CD1c-positive myeloid dendritic cell (primary cell): ENCODE results near the gene CDK14.

ENCODE experiments used
- DNase-seq: peaks from one replicate; pipeline ENCODE4 v3.0.0-alpha.2; 2016; ENCODE audit errors: extremely low spot score

Gene CDK14

DNA sequence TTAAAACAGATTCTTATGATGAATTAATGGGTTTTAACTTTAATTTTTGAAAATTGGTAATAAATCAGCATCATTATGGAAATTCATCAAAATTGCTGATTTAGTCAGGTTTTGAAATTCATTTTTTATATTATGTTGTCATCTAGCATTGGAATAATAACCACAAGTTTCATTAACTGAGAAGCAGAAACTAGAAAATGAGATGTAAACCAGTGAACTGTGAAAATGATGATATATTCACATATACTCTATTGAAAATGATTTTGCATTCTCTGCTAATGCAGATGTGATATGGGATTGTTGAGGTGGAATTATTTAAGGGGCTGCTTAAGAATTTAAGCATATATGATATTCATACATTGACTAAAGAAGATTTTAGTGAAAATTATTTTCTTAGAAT is 352.0 kb downstream of the CDK14 start:
- DNase-seq, result no peak

DNA sequence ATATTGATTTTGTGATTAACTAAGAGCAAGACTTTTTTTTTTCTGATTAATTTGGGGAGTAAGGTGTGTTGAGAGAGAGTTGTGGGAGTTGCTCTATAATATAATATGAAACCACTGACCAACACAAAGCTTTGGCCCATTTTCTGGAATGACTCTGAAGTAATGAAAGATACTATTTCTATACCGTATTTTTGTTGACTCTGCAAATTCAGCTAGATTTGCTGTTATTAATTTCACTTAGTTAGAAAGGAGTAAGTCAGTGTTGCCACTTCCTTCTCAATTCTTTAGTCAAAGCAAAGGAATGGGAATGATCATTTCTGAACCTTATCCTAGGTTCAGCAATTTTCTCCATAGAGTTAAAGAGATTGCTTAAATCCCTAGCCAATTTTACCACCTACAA is 355.1 kb downstream of the CDK14 start:
- no peak for DNase-seq

DNA sequence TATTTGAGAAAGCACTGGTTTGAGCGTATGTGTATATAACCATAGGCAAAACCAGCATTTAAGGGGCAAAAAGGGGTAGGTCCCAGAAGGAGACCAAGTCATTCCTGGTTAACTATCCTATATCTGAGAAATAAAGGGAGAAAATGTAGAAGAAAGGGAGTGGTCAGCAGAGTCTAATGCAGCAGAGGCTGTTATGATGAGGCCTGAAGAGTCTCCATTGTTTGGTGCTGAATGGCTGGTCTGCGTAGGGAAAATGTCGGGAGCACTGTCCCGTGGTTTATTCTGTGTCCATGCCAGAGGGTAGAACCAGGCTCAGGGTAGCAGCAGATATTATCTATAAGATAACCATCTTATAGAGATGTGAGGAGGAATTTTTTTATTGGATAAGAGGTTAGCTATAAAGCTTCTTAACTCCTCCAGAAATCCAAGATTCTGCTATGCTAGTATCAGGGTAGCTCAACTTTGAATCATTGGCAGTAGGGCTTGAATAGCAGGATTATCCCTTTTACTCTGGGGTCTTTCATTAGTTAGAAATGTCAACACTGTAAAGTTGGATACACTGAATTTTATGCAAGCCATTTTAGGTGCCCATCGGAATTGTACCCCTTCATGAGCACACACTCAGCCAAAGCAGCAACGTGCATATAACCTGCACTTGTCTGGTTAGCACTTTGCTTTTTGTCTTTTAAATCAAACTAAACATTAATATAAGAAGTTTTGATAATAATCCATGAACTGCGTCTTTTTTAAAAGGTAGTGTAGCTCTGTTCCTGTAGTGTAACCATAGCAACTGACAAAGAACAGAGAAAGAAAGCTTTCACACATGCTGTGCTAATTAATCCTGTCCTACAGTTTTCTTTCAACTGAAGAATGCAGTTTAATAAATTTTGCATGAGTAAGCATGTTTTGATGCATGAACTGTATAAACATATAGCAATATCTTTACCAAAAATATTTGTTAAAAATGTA is 356.1 kb downstream of the CDK14 start:
- no peak for DNase-seq

DNA sequence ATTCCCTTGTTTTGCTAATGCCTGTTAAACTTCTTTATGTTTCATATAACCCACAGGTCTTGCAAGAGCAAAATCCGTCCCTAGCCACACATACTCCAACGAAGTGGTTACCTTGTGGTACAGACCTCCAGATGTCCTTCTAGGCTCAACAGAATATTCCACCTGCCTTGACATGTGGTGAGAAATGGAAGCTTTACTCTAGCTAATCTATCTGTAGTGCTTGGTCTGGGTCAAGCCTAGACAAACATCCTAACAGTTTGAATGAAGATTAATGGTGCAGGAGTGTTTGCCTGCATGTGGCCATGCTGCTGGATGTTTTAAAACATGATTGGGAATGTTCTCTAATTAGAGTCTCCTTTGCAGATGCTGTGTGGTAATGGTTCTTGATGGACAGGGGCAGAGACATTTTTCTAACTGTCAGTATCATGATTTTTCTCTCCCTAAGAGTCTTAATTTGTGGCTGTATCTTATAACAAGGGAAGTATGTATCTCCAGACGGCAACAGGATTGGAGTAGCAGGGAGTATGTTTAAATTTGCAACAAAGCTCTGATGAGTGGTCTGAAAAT is 359.6 kb downstream of the CDK14 start:
- no peak for DNase-seq

DNA sequence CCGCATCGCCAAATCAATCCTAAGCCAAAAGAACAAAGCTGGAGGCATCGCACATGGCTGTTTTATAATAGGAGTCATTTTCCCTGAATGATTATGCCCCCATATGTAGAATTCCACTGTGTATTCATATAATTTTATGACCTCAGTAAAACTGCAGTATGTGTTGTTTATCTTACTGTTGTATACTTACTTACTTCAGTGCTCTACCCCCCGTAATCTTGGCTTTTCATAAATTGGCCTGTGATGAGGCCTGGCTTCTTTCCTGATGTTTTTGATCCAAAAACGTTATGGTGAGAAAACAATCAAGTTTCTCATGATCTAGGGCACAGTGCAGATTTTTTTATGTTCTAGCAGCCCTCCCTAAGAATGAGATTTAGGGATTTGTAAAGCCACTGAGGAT is 361.8 kb downstream of the CDK14 start:
- no peak for DNase-seq

DNA sequence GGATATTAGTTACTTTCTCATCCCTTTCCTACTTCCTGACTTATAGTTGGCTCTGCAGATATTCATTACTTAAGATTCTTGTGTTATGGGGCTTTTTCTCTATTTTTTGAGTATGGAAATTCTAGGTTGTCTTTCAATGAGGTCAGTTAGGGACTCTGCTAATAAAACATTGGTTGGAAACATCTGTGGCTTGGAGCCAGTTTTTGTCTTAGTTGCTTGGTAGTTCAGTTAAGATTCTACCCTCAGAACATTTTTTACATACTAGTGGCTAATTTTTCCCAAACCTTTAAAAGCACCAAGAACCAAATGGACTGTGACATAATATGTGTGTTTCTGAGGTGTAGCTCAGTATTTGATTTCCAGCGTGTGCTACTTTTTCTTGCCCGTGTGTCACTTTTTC is 362.5 kb downstream of the CDK14 start:
- no peak for DNase-seq

DNA sequence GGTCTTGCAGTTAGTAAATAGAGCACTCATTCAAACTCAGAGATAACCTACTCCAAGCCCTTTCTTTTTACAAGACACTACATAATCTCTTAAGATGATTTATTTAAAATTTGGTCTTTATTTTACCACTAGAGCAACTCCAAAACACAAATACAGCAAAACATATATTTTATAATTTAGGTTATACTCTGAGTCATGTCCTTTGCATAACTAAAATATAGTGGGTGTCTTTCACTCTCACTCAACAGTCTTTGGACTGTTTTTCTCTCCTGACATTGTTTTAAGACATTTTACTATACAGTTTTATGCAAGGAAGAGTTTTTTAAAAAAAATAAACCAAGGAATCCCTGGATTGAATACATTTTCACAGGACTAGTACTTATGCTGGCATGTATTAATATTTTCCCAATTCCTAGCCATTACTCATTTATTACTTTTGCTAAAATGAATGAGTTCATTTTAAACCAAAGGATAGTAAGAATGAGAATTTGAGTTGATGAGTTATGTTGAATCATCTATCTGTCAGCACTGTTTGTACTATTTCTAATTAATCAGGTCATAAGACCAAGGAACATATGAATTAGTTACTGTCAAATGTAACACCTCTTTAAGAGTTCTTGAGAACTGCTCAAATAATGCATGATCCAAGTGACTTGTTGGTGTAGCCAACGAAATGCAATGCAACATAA is 365.1 kb downstream of the CDK14 start:
- no peak for DNase-seq

DNA sequence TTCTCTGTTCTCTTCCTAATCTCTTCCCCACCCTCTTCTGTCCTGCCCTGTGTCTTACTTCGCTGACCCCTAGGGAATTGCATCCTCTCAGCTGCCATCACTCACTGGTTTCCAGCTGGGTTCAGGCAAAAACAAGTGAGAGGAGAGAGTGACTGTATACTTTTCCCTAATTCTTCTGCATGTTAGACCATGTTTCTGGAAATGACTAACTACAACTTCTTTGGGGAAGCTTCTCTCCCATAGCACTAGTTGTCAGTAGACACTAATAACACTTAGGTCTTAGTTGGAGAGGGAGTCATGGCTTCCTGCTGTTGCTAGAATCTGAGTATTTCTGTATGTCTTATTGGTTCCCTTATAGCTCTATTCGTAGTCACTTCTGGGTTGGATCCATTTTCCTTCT is 369.1 kb downstream of the CDK14 start:
- DNase-seq, result no peak

DNA sequence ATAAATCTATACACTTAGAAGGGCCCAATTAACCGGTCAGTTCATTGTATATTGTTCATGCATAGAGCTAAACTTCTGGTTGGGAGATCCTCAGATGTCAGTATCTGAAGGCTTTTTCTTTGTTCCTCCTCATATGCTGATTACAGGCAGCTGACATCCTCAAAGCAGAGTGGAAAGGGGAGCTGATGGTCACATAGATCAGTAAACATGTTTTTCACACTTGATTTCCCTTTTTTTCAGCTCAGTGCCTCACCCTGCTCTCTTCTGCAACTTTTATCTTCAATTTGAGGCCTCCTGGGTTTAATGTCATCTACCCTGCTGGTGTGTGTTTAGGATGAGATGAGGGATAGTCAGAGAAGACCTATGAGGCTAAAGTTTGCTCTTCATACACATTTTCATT is 370.2 kb downstream of the CDK14 start:
- no peak for DNase-seq

DNA sequence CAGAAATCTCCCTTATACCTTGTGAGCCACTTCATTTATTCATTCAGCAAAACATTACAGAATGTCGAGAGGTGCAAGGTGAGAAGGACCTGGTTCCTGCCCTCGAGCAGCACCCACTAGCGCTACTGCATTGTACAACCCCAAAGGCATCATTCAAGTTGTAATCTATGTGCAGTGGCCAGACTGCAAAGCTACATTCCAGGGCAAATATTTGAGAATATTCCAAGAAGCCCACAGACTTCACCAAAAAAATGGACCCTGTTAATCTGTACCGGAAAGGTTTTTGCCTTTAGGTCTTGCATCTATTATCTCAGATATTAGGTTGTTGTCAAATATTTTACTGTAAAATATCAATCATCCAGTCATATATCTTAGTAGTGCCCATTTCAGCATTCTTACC is 372.8 kb downstream of the CDK14 start:
- DNase-seq, result no peak

DNA sequence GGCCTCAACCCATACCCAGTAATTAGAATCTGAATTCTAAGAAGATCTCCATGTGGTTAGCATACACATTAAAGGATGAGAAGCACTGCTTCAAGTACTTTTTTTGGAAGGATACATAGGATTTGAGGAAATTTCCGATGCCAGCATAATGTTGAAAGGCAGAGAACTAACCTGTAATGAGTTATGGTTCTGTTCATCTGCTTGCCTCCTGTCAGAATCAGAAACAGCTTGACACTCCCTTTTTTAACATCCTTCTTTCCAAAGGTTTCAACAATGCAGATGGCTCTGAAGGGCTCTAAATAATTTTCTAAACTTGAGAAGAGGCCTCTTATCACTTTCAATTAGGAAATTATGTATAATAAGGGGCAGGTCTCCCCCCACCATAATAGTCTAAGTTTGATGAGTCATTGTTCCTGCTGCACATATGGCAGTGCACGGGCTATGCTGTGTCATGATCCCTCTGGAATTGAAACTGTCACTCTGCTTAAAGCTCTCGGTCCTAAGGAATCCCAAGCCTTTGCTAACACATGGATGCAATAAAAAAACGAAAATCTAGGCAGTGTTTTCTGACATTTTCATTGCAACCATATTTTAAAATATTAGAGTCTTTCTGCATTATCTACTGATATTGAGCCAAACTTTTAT is 376.9 kb downstream of the CDK14 start:
- no peak for DNase-seq

DNA sequence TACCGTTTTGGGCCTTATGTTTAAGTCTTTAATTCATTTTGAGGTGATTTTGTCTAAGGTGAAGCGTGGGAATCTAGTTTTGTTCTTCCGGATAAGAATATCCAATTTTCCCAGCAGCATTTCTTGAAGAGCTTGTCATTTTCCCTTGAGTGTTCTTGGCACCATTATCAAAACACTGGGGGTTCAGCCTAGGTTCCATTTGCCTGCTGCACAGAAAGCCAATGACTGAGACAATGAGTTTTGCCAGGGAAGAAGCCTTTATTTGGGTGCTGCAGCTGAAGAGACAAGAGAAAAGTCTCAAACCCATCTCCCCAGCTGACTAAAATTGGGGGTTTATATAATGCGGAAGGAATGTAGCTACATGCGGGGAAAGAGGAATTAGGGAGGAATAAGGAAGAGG is 380.9 kb downstream of the CDK14 start:
- DNase-seq, result no peak

DNA sequence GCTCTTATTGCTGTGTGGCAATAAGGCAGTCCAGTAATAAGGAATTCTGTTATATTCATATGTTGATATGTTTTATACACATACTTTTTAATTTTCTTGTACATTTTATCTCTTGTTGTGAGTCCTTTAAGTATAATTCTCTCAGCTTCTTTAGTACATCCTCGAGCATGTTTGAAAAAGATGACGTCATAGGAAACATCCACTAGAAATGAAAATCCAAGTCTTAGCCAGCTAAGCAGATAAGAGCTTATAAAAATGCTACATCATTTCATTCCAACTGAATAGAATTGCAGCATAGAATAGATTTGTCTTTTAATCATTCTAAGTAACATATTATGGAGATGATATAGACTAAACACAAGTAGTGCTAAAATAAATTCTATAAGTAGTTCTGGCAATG is 384.4 kb downstream of the CDK14 start:
- DNase-seq, result no peak

DNA sequence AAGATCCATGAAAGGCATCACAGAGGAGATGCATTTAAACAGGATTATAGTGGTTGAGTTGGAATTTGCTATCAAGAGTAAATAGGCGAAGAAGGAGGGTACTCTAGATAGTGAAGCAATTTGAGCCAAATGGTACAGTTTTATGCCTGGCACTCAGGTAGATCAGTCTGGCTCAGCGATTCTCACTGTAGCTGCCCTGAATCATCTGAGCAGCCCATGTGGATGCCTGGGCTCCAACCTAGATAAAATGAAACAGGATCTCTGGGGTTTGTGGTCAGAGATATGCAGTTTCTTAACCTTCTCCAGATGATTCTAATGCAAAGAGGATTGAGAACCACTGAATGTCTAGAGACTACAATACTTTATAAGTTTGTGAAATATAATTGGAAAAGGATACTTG is 386.1 kb downstream of the CDK14 start:
- no peak for DNase-seq

DNA sequence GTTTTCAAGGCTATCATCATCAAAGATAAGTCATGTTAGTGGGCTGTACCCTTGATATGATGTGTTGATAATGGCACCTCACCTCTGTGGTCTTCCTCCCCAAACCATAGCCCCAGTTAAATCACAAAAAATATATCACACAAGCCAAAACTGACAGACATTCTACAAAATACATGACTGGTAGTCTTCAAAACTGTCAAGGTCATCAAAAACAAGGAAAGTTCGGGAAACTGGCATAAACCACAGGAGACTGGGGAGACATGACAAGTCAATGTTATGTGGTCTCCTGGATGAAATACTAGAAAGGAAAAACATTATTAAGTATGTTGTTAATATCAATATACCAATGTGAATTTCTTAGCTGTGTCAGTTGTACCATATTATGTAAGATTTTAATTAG is 388.6 kb downstream of the CDK14 start:
- no peak for DNase-seq

DNA sequence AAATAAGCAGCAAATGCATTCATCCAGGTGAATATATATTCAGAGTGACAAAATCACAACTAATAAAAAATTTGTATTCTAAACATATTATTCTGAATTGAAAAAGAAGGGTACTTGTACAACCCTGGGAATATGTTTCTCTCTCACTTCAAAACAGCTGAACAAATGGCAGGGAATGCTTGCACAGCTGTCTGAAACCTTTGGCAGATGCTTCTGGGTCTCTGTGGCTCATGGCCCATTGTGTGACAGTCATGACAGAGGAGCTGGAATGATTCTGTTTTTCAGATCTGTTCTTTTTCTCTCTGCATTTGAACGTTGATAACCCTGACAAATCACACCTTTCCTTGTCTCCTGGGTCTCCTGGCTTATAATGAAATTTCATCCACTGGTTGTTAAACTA is 392.4 kb downstream of the CDK14 start:
- DNase-seq, result no peak

DNA sequence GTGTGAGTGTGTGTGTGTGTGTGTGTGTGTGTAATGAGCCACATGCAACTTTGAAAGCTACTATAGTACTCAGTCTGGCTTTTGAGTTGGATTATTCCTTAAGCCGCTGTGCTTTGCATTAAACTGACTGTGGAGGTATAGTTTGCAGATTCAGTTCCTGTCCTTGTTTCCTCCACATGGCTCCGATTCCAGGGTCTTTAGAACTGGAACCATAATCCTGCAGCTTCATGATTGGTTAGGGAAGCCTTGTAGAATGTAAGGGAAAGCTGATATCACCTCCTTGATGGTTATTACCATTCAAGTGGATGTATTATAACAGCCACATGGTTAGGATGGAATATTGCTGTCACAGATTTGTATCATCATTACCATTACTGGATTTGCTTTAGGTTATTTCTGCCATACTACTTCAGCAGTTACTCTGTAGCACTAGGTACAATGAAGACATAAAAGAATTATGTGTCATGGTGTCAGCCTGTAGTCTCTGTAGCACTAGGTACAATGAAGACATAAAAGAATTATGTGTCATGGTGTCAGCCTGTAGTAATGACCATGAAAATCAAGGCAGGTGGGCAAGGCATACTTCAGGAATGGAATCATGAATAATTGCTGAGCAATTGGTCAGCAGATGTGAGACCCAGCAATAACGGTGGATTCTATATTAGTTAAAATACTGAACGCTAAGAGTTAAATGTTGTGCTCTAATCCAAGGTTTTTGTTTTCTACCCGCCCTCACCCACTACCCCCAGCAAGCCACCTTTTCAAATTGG is 393.1 kb downstream of the CDK14 start:
- no peak for DNase-seq

DNA sequence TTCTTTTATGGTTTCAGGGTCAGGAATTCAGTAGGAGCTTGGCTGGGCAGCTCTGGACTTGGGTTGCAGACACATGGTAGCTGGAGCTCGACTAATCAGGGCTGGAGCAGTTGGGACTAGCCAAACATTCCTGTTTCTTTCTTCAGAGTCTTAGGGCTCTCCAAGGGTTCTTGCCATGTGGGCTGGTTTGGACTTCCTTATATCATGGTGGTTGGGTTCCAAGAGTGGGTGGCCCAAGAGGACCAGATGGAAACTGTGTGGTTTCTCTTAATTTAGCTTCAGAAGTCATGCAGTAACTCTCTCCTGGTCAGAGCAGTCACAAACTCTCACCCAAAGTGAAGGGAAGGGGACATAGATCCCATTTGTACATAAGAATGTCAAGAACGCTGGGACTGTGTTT is 398.0 kb downstream of the CDK14 start:
- DNase-seq, result peak; percentile 38

DNA sequence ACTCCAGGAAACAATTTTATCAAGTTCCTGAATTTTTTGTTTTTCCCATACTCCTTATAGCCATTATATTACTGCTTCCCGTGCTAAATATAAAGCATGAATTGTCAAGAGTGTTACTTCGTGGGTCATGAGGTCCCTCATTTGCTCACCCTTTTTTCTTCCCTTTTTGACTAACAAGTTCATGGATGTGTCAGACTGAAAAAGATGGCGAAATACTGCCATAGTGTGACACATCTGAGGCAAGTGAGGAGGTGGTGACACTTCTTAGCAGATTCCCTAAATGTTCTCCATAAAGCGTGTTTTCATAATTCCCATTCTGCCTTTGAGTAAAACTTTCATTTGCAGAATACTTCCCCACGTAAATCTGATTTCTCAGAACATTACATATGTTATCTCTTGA is 398.5 kb downstream of the CDK14 start:
- DNase-seq, result peak; percentile 84

DNA sequence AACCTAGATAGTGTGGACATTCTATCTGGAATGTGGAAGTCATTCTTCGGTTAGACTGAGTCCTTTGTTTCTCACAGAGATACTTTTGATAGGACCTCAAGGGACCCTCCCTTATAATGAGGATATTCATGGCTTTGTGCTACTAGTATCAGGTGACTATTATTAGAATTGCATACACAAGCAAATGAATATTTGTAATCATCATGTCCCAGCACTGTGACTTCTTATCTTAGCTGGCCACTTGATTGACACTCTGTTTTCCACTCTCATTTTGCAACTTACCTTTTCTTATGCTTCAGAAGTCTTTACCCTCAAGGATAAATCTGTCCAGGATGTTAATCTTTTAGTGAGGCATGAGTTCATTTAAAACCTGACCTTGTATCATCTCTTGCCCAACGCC is 399.9 kb downstream of the CDK14 start:
- no peak for DNase-seq
